Mucosa of gallbladder (tissue), 1 donor: ENCODE results near the gene MDM1. TPM values are rescaled to one million over a fixed set of nuclear protein-coding genes. Genes with fewer than 3 reads are reported as not detected.

Experiments used
- DNase-seq: peaks from one replicate; pipeline ENCODE4 v3.0.0-alpha.2; 2020; ENCODE audit warnings: low spot score
- total RNA-seq: library from RNA; stranded (reverse); gene quantifications from one replicate; pipeline ENCODE4 v1.2.1, GENCODE V29; 2021
- donor health status: DM: no; HTN: no; CAD: no.

Gene MDM1
- total RNA-seq, 1 donor from 2014 or later: 15.0 TPM

DNA sequence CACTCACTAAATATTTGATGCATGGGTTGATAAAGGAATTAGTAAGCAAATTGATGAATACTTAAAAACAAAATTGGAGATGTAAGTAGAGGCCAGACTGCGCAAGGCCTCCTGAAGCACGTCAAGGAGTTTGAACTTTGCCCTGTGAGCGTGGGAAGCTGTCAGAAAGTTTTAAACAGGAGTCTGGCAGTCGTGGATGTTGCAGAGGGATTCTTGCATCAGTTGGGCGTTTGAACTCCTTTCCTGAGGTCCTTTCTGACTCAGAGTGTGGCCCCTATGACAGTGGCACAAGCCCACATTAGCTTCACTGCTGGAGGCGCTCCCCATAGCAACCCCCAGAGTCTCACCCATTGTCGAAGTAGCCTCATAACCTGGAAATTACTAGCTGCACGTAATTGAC lies 60.8 kb downstream of the MDM1 start:
- DNase-seq: no peak

DNA sequence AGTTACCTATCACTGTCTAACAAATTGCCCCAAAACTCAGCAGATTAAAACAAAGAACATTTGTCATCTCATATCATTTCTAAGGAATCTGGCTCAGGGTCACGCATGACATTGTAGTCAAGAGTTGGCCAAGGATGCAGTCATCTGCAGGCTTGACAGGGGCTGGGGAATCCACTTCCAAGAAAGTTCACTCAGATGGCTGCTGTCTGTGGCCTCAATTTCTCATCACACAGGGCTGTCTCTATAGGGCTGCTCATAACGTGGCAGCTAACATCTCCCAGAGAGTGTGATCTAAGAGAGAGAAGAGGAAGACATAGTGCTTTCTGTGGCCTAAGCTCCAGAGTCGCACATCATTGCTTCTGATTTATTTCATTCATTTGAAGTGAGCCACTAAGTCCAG lies 61.8 kb downstream of the MDM1 start:
- DNase-seq: no peak

DNA sequence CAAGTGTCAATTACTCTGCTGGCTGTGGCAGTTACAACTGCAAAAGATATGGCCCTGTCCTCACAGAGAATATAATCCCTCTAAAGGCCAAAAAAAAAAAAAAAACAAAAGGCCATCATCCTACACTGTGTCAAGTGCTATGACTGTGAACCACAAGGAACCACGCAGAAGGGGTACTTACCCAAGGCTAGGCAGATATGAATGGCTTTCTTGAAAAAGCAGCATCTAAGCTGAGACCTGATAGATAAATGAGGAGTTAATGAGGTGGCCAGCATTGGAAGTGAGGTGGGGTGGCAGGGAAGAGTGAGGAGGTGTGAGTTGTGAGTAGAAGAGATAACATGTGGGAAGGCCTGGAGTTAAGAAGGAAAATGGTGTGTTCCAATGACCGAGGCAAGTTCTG lies 62.4 kb downstream of the MDM1 start:
- no peak for DNase-seq

DNA sequence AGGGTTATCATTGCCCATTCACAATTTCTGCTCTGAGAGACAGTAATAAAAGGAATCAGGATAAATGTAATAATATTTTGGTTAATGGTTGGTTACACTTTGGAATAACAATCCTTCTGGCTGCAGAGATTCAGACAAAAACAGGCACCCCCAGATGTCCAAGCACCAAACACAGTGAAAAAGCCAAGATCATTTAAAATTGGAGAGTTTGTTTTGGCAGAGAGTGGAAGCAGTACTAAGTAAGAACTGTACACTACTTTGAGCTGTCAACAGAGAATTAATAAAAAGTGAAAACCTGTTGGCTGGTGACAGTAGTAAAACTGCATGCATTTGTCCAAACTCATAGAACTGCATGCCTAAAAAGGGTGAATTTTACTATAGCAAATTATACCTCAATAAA lies 63.2 kb downstream of the MDM1 start:
- DNase-seq: no peak

DNA sequence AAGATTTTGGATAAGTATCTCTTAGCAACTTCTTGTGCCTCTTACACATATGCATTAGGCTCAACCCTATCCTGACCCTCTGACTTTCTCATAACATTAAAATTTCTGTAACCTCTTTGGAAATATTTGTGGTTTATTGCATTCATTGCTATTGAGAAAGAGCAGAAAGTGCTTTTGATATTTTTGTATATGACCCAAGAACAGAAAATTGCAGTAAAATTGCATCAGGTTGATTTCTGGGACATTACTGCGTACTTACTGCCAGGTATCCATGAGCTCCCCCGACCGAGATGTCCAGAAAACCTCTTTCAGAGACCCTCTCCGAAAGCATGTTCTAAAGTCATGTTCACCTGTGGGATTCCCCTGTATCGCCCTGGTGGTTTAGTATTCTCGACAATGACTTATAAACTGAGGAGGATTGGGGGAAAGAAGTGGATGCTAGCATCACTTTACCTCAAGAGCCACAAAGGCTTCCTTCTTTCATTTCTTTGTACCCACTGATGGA lies 64.2 kb downstream of the MDM1 start:
- no peak for DNase-seq

DNA sequence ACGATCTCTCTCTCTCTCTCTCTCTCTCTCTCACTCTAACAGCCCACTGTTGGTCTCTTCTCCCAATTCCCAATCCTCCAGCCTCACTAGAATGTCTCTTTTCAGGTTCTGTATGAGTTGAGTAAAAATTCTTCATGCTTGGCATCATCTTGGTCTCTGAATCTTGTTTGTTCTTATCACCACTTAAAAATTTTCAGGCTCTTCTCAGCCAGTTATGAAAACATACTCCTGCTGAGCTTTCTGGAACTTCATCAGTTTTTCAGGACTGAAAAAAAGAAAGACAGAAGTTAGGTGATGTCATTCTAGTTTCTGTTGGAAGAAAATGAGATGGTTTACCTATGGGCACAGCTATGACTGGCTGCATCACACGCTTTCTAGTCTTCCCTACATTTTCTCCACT lies 67.3 kb downstream of the MDM1 start:
- DNase-seq: no peak

DNA sequence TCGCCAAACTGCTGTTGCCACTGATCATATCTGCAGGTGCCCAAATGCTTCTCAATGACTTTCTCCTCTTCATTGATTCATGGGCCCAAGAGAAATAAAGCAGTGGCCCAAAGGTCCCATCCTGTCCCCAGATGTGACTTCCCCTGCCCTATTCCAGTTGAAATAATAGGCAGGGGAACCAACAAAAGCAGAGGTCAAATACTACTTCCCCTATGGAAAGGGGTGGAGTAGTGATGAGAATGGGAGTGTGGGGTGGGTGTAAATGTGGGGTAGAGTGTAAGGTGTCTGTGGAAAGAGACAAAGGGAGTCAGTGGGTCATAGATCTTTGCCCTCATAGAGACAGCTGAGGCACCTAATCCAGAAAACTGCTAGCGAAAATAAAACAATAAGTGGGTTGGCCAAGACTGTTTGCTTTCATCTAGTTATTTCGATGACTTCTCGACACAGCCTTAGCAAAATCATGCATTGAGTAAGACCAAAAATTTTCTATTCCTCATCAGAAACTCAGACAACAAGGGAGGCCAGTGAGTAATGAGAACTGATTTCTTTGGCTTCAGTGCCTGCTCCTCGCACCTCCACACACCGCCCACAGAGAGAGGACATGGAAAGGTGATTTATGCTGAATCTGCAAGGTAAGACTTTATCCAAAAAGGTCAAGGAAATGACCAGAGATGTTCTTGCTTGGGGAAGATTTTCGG lies 67.9 kb downstream of the MDM1 start:
- DNase-seq: no peak

DNA sequence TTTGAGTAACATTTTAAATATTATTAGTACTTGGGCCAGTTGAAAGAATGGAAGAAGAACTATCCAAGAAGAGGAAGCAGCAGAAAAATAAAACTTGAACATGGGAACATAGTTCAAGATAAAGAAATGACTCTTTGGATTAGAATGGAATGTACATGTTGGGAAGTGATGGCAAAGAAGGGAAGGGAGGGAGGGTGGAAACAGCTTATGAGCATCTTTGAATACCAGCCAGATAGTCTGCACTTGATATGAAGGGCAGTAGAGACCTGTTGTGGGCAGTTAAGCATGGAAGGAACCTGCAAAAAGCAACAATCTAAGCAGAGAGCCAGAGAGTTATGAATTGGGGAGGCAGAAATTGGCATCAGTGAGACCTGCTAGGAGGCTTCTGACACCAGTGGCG lies 68.8 kb downstream of the MDM1 start:
- DNase-seq: no peak

DNA sequence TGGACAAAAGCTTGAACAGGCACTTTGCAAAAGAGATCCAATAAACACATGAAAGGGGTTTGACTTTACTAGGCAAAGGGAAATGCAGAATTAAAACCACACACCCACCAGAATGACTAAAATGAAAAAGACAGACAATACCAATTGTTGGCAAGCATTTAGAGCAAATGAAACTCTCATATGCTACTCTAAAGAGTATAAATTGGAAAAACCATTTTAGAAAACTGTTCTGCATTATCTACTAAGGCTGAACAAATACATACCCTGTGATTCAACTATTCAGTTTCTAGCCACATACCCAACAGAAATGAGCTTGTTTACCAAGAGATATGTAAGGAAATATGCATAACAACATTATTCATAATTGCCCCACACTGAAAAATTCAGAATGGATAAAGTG lies 70.3 kb downstream of the MDM1 start:
- DNase-seq: no peak

DNA sequence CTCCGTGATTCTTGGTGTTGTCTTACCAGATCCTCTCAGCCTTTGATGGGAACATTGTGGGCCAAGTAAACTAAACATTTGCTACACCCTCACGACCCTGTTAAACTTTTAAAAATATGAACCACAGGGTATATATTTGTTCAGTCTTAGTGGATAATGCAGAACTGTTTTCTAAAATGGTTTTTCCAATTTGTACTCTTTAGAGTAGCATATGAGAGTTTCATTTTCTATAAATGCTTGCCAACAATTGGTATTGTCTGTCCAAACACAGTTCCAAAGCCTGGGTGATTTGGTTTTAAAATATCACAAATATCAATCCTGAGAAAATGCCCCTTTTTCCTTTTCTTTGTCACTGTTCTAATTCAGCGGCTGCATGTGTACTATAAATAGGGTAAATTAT lies 72.0 kb downstream of the MDM1 start:
- no peak for DNase-seq

DNA sequence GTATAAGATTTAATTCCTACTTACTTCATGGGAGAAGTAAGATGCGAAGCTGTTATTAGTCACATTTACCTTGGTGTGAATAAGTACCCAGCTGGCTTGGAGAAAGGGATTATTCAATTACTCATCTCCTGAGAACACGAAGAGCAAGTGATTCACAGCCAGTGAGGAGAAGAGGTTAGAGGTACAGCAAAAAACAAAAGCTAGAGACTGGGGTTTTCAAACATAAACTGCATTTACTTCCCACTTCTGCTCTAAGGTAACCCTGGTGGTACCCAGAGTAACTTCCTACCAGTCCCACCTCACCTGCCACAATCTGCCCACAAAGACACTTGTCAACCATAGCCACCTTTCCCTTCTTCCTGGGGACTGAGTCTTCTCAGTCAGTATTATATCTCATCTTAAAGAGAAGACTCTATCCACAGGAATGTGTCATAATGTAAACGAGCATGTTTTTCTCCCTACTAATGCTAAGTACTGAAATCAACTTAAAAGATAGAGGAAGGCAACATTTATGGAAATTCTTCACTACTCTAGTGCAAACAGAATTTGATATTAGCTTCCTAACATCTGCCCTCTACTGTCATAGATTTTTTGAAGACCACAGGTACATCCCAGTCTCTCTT lies 72.7 kb downstream of the MDM1 start:
- no peak for DNase-seq

DNA sequence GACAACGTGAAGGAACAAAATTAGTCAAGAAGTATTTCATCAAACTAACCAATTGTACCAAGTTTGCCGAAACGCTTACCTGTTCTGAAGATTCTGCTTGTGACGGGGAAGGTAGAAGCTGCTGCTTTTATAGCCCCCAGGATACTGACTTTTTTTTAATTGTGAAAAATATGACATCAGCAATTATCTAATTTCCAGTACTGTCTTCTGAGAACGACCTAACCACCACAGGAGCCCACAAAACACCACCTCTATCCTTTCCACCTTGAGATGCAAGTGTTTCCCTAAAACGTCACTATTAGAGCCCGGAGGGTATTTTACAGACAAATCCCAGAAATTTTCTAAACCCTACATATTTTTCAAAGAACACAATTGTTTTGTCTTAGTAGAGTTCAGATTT lies 78.7 kb downstream of the MDM1 start, which contains the start of gene IL22:
IL22 (minus strand) TSS at position 101 of the 400 bp plus-strand sequence. CDS start 156 bp downstream, outside the sequence.
- no peak for DNase-seq

DNA sequence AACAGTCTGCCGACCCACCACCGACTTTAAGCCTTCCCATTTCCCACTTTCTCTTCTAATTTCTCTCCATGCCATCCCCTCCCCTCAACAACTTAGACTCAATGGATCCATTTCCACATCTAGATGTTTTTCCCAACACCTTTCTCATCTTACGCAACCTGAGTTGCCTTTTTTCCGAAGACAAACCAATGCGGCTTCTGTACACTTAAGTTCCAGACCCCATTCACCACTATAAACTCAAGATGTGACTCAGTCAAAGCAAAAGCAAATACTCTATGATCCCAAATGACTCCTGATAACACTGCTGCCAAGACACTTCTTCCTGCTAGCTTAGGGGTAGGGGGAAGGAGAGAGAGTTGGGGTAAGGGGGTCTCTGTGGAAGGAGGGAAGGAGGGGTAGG lies 80.1 kb downstream of the MDM1 start:
- DNase-seq: no peak

DNA sequence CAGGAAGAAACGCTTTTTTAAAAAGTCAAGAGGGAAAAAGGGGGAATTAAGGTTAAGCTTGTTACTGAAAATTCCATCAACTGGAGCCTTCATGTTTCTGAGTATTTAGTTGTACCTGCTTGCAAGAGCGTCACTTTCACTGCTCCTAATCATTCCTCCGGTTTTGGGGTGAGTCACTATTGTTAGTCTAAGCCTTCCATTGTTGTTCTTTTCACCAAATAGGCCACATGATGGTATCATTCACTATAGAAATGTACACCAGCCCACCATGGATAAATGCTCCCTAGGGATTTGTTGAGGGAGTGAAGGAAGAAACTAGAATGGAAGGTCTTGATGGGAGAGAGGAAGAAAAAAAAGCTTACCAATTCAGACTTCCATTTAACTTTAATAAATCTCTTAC lies 81.7 kb downstream of the MDM1 start:
- DNase-seq: no peak

DNA sequence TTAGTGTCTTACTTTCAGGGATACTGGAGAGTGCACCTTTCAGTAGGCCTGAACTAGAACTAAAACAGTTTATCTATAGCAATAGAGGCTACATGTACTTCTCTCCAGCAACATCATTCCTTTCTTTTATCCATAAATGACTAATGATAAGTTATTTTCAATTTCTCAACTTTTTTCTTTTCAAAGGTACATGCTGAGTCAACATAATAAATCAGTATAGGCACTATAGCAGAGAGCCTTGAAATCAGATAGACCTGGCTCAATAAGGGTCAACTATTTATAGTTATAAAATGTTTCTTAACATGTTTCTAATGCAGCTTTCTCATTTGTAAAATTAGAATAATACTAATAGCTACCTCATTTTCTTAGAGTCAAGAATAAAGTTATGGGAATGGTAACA lies 84.4 kb downstream of the MDM1 start:
- no peak for DNase-seq

DNA sequence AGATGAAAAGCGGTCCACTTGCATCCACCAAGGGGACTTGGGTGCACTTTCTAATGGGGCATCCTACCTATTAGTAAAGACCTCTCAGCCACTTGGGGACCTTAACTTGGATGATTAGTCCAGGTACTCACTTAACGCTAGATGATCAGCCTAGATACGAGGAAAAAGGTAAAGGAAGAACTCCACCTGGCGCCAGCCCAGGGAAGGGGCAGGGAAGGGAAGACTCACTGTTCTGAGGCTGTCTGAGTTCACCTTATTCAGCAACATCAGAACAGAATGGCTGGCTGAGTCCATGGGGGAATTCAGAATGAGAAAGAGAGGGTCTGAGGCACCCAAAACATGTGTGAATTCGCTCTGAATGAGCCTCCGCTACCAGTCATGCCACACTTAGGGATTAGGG lies 85.8 kb downstream of the MDM1 start:
- no peak for DNase-seq

DNA sequence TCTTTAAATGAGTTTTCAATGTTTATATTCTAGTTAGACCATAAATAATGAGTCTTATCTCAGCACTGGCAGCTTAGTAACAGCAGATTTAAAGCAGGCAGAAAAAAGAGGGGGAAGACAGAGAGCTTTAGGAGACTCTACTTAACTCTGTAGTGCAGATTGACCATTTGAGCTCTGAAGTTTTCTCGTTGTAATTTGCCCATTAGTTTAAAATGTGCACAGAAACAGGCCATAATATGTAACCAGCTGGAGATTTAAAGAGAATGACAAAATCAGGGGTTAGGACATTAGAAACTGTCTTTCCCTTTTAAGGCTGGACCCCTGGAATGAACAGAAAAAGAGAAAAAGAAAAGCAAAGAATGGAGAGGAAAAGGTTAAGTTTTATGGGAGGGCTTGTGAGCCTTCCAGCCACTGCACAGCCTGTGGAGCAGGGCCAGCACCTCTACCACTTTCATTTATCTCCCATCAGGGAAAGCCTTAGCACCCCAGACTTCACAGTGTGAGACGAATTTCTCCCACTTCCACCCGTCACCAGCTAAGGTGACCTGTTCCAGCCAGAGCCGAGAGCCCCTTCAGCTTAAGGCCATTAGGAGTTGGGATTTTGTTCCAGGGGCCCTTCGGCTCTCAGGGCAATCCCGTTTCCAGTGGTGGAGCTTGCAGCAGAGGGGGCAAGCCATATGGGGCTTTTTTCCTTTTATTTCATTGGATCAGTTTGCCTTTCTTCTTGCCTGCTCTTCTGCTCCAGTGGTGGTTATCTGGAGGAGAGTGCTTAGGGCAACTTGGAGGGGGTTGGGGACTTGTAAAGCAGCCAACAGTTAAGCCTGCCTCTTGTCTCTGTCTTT lies 86.8 kb downstream of the MDM1 start:
- DNase-seq: no peak

Other genes starting within 250 kb of the MDM1 start
- 0.66 TPM for gene IFNG, start 172.6 kb downstream of the MDM1 start, total RNA-seq
- not detected for gene IL26, start 106.6 kb downstream of the MDM1 start, total RNA-seq
- gene IL22, start 78.8 kb downstream of the MDM1 start, total RNA-seq: not detected